ENCODE results near the gene STAU1.

The STAU1 gene

GRCh38 chr20:49074521-49074920, 113.6 kb downstream of the STAU1 start:
- no peaks in the 10 kb centered on the region for H3K27me3 ChIP-seq (ENCODE audit: control insufficient read depth, insufficient read depth, low read length)
- no peaks in the 10 kb centered on the region for H3K36me3 ChIP-seq (ENCODE audit: control insufficient read depth, insufficient read depth, low read length)
- no peaks in the 10 kb centered on the region for H3K9me3 ChIP-seq (ENCODE audit: control insufficient read depth, low read length)
- H3K4me3 ChIP-seq (ENCODE audit: low read length) = no peak overlapping the region
- H3K4me1 ChIP-seq (ENCODE audit: control insufficient read depth, insufficient read depth, low read length) = no peaks in the 10 kb centered on the region
- no peak overlapping the region for H3K9ac ChIP-seq (ENCODE audit: low read length)

Measured in mucosa of stomach (tissue), 1 donor.